Endothelial cell of umbilical vein (primary cell): ENCODE data around the gene LEAP2.

Experiments
- EZH2 ChIP-seq: IDR thresholded peaks from 2 replicates; pipeline ENCODE4 v1.6.1; 2012; ENCODE audit warnings: borderline replicate concordance, low read depth, mild to moderate bottlenecking, moderate library complexity, low read length, inconsistent platforms; ENCODE audit not compliant: severe bottlenecking
- JUN ChIP-seq: IDR thresholded peaks from 2 replicates; pipeline ENCODE4 v1.6.1; 2011; ENCODE audit warnings: borderline replicate concordance, low read depth; ENCODE audit not compliant: insufficient read length, insufficient read depth
- MAX ChIP-seq: IDR thresholded peaks from 2 replicates; pipeline ENCODE4 v1.6.1; 2011; ENCODE audit not compliant: insufficient read depth, insufficient read length
- POLR2A ChIP-seq: IDR thresholded peaks from 2 replicates; pipeline ENCODE4 v1.6.1; 2012; ENCODE audit warnings: low read depth, mild to moderate bottlenecking, control low read depth, low read length
- POLR2AphosphoS5 ChIP-seq: IDR thresholded peaks from 2 replicates; pipeline ENCODE4 v1.6.1; 2012; ENCODE audit warnings: low read depth, mild to moderate bottlenecking, control low read depth, low read length, moderate library complexity; ENCODE audit not compliant: insufficient read depth
- TF ChIP-seq, protein P1 (sequence below), 2 donors: IDR thresholded peaks; 1 replicate in 1 of 2; 2 replicates in 1 of 2; pipeline ENCODE4 v1.5.1; 2011; ENCODE audit warnings: low read length in 2 of 2, mild to moderate bottlenecking in 2 of 2, moderate library complexity in 2 of 2, control low read depth in 1 of 2, inconsistent platforms in 1 of 2, low read depth in 1 of 2; ENCODE audit not compliant: insufficient read depth in 1 of 2; ENCODE audit errors: extremely low read depth in 1 of 2

- TF ChIP-seq, protein P1, sequence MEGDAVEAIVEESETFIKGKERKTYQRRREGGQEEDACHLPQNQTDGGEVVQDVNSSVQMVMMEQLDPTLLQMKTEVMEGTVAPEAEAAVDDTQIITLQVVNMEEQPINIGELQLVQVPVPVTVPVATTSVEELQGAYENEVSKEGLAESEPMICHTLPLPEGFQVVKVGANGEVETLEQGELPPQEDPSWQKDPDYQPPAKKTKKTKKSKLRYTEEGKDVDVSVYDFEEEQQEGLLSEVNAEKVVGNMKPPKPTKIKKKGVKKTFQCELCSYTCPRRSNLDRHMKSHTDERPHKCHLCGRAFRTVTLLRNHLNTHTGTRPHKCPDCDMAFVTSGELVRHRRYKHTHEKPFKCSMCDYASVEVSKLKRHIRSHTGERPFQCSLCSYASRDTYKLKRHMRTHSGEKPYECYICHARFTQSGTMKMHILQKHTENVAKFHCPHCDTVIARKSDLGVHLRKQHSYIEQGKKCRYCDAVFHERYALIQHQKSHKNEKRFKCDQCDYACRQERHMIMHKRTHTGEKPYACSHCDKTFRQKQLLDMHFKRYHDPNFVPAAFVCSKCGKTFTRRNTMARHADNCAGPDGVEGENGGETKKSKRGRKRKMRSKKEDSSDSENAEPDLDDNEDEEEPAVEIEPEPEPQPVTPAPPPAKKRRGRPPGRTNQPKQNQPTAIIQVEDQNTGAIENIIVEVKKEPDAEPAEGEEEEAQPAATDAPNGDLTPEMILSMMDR (IDR thresholded peaks at IDR 0.05; ENCODE audit: extremely low read depth in 1 of 2, insufficient read depth in 1 of 2, low read depth in 1 of 2, low read length in 2 of 2): no peak
- no peak for TF ChIP-seq MAX
- TF ChIP-seq EZH2: no peak
- TF ChIP-seq POLR2AphosphoS5: no peak
- no peak for TF ChIP-seq POLR2A
- no peak for TF ChIP-seq JUN
These were observed 49.0 kb upstream of the LEAP2 start for GRCh38 chr5:132824426-132824825.
